Ramos (cell line): ENCODE results near the gene UBE2R2.
"Not testable (repeated sequence)": the region's sequence is repeated elsewhere in the genome, so short reads cannot be mapped to it uniquely, and the experiment has no call there.

ENCODE experiments used
- in situ Hi-C: fragments of 300-500 bp; cut with MboI; formaldehyde crosslinking; loops from one replicate; pipeline ENCODE4 v1.14.3; 2022; ENCODE audit warnings: low sequenced_read_pairs; ENCODE audit not compliant: unreplicated experiment

The UBE2R2 gene

DNA sequence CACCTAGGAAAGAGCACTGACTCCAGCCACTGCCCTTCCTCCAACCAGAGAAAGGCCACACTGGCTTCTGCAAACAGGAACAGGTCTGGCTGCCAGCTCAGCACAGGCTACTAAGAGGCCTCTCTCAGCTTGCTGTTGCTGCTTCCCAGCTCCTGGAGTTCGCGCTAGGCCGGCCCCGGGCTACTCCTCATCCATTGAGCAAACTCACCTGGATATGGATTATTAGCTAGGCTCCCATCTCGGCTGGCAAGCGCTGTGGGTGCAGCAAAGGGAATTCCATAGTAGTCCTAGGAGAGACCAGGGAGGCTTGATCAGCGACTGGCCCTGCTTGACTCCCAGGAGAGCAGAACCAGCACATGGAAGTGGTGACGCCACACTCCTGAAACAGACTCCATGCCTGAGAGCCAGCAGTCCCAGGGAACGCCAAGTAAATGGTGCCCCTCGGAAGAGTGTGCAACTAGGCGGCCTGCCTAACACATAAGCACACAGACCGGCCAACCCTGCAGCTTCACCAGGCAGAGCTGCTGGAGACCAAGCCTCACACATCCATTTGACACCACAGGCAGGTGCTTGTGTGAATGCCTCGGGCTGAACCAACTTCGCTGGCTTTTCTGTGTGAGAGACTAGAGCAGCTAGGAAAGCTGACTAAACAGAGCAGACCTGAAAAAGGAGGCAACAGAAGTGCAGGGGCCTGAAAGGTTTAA lies 107.2 kb downstream of the UBE2R2 start:
- in situ Hi-C loops, result no loop called here

DNA sequence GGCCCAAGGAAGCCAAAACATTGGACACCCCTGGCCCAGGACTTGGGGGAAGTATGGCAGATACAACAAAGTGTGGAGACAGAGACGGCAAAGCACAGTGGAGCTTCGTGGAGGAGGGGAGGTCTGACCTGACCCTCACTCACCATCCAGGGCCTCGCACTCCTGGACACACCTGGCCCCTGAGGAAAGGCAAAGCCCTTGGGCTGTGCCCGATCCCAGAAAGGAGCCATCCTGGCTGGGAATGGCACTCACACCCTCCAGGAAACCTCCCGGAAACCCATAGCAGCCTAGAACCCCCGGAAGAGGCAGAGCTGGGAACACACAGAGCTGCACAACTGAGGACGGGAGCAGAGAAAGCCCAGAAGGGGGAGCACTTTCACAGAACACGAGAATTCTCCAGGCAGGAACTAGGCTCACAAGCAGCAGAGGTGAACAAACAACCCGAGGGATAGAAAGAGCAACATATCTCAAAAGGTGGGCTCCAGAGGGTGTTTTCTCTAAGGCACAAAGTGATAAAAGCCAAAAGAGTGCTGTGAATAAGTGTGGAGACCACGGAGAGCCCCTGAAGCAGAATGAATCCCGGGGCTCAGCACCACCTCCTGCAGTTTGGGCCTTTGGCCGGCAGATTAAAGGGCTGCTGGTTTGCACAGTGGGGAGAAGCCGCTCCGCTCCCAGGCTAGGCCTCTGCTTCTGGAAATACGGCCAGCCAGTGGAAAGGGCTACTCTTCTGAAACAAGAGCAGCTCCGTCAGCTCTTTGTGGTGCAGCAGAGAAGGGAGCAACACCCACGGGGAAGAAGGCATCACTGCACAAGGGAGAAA lies 108.2 kb downstream of the UBE2R2 start:
- in situ Hi-C loops, result no loop called here

DNA sequence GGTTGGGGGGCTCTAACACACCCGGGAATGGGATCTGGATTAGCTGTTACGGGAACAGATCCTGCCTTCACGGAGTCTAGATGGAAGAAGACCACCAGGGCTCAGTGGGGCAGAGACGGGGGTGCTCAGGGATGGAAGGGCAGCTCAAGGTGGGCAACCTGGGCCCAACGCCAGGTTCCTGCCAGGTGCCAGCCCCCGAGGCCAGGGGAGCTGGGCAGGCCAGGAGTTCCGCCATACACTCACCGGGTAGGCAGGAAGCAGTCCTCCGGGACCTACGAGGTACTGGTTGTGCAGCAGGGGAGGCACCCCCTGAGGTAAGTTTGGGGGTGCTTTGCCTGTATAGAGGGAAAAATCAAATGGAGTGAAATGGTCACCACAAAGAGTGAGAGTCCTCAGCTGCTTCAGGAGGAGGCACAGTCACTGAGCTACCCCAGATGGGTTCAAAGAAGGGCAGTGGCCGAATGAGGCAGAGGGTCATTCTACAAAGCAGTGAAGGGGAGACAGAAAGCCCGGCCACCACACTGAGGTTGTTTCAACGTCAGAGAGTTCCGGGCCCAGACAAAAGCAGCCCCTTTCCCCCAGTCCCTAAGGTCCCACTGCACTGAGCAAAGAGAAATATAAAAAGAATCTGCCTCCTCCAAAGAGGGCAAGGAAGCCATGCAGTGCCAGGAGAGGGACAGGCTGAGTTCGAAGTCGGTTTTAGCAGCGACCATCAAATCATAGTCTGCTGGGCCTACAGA lies 110.0 kb downstream of the UBE2R2 start:
- in situ Hi-C loops, result no loop called here

DNA sequence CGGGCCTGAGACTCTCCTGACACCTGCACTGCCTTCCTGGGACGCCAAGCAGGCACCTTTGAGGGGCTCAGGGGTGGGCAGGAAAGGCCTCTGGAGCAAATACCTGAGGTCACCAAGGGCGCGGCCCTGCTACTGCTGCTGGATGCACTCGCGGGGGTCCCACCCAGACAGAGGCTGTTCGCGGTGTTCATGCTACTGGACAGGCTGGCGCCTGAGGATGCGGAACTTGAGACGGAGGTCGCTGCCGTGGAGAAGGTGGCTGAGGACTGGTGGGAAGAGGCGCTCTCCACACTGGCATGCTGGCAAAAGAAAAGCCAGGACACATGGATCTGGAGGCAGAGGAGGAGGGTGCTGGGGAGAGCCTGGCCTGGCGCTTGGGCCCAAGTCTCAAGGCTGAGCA lies 110.7 kb downstream of the UBE2R2 start:
- in situ Hi-C loops, result no loop called here

DNA sequence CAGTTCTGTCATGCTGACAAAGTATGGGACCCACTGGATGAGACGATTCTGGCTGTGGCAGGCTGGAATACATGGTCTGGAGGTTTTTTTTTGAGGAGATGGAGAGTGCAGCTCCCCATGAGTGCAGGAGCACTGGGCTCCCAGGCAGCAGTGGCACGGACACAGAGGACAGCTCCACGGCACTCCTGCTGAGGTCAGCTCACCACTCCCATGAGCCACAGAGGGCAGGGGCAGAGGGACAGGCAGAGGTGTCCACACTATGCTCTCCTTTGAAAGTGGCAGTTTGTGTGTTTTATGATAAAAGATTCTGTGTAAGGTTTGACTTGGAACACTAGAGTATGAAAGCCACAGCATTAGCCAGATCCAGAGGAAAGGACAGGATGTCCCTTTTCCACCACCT lies 114.4 kb downstream of the UBE2R2 start:
- in situ Hi-C loops, result no loop called here

DNA sequence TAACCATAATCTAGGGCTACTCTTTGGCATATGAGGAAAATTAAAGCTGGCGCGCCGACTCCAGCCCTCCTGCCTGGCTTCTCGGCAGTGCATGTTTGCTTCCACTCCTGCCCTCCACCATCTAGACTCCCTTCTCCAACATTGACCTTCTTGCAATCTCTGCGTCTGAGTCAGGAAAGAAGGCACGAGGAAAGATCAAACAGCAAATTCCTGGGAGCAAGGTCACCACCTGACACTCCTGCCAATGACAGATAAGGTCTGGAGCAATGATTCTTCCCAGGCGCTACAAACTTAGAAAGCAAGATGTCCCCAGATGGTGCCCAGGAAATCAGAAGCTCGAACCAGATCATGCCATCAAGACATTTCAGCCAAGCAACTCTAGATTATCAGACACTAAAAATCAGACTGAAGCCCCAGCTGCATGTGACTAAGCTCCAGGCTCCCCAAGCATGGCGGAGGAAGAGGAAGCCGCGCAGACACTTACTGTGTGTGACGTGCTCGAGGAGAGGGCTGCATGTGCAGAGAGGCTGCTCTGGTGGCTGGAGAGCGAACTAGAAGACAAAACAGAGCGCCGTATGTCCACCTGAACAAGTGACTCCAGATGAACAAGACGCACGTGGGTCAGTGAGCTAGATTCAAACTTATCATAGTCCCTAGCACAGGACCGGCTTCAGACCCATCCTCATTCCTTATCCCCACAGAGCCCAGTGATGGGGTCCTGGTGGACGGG lies 115.3 kb downstream of the UBE2R2 start:
- in situ Hi-C loops, result no loop called here

DNA sequence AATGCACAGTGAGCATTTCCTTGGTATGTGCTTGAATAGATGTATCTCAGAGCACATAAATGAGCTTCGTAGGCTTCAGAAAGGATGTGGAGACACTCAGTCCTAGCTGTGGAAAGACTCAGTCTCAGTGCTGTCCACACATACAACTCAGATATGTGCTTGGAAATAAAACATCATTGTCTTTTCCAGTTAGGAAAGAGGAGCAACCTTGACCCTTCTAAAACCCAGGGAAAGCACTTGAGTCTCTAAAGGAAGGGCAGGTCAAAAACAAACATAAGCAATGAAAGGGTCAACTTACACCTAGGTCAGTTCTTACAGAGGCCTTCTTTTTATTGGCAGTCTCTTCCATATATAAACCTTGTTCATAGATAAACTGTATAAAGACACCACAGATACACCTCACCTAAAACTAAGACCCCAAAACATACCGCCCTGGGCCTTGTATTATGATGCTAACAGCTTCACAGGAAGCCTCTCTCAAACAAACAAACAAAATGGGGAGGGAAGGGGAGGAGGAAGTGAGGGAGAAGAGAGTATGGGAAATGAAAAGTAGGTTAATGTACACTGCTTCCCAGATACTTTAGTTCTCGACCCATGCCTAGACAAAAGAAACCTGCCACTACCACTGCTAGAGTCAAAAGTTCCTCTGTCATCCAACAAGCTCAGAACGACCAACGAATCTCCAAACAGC lies 117.4 kb downstream of the UBE2R2 start:
- in situ Hi-C loops, result no loop called here

DNA sequence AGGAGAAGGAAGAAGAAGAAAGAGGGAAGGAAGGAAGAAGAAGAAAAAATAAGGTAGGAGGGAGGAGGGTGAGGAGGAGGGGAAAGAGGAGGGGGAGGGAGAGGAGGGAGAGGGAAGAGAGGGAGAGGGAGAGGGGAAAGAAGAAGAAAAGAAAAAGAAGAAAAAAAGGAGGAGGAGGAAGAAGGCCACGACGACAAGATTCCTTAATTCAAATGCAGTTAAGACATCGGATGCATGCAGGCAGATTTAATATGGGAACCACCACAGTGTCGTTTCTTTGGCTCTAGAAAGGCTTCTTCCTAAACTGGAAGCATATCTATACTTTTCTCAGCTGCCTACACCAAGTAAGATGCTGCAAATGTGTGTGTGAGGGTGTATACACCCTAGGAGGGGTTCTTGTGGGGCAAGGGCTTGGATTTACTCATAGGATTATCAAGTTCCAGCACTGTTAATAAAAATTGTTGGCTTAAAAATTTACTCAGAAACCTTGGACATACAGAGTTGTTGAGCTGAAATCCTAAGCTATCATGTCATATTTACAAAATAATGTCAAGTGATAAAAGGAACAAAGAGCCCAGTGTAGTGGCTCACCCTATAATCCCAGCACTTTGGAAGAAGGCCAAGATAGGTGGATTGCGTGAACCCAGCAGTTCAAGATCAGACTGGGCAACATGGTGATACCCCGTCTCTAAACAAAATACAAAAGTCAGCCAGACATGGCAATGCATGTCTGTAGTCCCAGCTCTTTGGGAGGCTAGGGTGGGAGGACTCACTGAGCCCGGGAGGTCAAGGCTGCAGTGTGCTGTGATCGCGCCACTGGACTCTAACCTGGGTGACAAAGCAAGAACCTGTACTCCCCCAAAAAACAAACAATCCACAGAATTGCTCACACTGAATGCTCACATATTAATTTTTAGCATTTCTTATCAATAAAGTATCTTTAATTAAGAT lies 123.2 kb downstream of the UBE2R2 start:
- in situ Hi-C loops, result no loop called here

DNA sequence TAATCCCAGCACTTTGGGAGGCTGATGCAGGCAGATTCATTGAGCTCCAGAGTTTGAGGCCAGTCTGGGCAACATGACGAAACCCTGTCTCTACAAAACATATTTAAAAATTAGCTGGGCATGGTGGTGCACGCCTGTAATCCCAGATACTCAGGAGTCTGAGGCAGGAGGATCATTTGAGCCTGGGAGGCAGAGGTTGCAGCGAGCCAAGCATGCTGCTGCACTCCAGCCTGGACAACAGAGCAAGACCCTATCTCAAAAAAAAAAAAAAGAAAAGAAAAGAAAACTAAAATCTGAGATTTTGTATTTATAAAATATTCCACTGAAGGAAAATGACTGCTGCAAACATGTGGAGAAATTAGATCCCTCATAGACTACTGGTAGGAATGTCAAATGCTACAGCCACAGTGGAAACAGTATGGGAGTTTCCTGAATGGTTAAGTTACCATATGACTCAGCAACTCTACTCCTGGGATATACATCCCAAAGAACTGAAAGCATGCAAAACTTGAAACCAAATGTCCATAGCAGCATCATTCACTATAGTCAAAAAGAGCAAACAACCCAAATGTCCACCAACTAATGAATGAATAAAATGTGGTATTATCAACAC lies 125.6 kb downstream of the UBE2R2 start:
- in situ Hi-C loops, result no loop called here

DNA sequence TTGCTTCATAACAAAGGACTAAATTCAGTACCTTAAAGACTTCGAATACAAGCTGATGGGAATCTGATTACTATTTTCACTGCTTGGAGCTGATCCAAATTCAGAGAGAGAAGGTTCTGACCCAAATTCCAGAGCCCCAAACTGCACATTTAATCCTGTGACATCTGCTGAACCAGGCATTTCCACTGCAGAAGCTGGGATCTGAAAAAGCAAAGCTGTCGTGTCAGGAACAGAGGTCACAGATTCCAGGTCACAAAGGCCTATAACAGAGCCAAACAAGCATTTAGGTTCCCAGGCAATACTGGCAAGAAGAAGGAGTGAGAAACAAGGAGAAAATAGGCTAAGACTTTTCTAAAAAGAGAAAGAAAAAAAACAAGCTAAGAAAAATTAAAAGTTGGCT lies 126.4 kb downstream of the UBE2R2 start:
- in situ Hi-C loops, result no loop called here

DNA sequence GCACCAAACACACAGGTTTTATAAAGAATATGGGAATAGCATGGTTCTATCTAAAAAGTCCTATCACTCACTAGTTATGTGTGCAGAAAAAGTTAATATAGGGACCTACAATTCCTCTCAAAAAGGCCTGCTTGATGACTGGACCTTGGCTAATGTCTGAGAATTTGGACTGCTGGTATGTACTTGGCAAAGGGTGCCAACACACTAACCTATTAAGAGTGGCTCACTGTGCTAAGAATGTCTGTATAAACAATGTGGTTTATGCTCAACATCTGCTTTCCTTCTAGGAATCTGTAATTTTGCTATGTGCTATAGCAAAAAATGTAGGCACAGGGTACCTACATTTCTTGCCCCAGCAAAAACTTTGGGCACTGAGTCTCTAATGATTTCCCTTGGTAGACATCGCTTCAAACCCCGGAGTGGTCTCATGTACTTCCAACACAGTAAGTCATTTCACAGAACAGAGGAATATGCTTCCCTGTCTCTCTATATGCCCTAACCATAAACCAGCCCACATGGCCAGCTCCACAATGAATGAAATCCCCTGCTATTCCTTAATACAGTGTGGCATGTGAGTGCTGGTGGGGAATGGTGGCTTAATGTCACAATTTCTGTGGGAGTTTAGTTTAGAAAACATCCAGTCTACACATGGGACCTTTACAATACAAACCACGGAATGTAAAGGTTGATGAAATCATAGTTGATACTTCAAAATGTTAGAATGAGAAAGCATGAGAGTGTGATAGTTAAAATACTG lies 130.0 kb downstream of the UBE2R2 start:
- in situ Hi-C loops, result no loop called here

DNA sequence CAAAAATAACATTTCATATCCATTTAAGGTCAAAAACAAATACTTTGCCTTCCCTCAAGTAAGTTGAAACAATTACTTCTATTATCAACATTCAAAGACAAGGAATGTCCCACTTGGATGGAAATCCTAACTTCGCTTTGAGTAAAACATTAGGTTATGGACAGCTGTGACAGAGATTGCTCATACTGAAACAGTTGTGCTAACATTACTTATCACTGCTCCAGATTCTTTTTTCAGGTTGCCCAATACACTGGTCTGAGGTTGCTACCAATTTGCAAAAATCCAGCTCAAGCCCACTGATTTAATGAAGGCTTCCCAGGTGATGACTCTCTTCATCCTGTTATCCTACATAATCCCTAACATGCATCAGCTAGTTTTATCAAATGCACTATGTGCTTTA lies 133.4 kb downstream of the UBE2R2 start:
- in situ Hi-C loops, result no loop called here

DNA sequence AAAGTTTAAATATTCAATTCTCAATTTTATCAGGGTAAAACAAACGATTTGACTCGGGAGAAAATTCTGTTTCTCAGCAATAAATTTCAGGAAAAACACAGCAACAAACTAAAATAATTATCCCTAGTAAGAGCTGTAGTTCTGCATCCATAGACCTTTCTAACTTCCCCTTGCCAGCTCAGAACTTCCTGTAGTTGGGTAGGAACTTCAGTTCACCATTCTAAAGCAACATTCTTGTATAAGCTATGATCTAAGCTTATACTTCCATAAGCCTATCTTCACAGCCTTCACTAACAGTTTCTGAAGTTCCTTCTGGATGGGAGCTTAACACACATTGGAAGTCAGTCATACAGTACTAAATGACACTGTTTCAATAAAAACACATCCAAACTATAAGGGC lies 135.1 kb downstream of the UBE2R2 start:
- in situ Hi-C loops, result no loop called here

DNA sequence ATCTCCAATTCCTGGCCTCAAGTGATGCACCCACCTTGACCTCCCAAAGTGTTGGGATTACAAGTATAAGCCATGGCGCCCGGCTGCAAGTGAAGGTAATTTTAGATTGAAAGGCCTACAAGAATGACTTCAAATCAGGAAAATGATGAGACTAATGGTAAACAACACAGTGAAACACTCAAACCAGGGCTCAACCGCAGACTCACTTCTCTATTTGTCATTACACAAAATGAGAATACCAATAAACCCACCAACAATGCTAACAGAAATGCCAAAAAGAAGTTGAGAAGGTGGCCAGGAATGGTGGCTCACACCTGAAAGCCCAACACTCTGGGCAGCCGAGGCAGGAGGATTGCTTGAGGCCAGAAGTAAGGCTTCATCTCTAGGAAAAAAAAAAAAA lies 139.6 kb downstream of the UBE2R2 start:
- in situ Hi-C loops, result no loop called here

DNA sequence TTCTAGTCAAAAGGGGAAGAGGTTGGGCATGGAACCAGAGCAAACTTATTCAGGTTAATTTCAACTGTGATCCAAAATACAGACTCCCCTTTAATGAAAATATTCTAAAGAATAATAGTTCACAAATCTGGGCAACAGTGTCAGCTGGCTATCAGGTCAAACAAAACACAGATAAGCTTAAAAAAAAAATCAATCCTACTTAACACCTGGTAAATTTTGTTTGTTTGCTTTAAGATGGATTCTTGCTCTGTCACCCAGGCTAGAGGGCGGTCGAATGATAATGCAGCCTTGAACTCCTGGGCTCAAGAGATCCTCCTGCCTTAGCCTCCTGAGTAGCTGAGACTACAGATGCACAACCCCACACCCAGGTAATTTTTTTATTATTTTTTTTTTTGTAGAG lies 142.8 kb downstream of the UBE2R2 start:
- in situ Hi-C loops, result no loop called here

DNA sequence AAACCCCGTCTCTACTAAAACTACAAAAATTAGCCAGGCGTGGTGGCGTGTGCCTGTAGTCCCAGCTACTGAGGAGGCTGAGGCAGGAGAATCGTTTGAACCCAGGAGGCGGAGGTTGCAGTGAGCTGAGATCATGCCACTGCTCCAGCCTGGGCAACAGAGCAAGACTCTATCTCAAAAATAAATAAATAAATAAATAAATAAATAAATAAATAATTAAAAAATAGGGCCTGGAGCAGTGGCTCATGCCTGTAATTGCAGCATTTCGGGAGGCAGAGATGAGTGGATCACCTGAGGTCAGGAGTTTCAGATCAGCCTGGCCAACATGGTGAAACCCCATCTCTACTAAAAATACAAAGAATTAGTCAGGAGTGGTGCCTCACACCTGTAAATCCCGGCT lies 145.5 kb downstream of the UBE2R2 start:
- in situ Hi-C loops, result not testable (repeated sequence)

DNA sequence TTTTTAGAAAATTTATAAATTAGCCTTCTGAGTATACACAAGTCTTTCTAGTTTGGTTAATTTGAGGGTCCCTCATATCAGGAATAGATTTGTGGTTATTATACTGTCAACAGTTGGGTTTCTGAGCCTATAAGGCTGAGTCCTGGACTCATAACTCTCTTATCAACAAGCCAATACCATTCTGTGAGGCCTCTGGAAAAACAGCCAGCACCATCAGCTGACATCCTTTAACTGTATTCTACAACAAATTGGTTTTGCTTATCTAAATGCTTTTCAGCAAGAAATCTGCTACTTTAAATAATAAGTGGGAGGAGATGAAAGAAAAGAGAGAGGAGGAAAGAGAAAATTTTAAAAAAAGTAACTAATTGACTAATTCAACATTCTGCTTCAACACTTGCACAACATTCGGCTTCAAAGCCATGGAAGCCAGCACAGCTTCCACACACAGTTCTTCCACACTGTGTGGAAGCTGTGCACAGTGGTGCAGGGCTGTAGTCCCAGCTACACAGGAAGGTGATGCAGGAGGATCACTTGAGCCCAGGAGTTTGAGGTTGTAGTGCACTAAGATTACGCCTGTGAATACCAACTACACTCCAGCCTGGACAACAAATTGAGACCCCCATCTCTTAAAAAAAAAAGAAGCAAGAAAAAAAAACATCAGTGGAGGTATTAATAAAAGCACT lies 147.3 kb downstream of the UBE2R2 start:
- in situ Hi-C loops, result no loop called here
